ENCODE measurements around the gene FMNL2.
"Not testable (repeated sequence)": the region's sequence is repeated elsewhere in the genome, so short reads cannot be mapped to it uniquely, and the experiment has no call there.

The FMNL2 gene

DNA sequence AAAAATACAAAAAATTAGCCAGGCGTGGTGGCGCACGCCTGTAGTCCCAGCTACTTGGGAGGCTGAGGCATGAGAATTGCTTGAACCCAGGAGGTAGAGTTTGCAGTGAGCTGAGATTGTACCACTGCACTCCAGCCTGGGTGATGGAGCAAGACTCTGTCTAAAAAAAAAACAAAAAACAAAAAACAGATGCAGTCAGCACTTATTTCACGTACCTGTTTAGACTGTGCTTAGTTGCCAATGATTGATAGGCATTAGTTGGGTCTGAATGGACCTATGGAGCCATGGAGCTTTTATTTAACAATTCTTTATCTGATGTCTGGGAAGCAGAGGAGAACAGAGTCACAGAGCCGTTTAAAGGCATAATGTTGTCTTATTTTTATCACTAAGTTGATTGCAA lies 139.5 kb downstream of the FMNL2 start:
- DNase-seq (ENCODE audit: low read depth, low spot score); H3K4me3 ChIP-seq (ENCODE audit: low read length): not testable (repeated sequence)

DNA sequence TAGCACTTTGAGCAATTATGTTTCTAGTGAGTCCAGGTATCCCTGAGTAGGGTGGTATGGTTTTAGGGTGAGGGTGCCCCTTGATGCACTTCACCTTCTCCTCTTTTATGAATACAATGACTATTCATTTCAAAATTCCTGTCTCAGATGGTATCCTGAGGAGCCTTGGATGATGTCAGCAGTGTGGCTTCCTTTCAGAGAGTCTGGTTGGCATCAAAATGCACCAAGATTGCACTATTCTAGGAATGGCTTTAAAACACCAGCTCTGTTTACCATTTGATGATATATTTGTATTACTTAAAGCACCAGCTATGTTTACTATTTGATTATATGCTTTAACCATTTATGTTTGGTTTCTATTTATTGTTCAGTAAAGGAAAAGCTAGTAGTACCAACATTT lies 141.0 kb downstream of the FMNL2 start:
- DNase-seq (ENCODE audit: low read depth, low spot score), result no peak
- no peak overlapping the region for H3K4me3 ChIP-seq (ENCODE audit: low read length)

DNA sequence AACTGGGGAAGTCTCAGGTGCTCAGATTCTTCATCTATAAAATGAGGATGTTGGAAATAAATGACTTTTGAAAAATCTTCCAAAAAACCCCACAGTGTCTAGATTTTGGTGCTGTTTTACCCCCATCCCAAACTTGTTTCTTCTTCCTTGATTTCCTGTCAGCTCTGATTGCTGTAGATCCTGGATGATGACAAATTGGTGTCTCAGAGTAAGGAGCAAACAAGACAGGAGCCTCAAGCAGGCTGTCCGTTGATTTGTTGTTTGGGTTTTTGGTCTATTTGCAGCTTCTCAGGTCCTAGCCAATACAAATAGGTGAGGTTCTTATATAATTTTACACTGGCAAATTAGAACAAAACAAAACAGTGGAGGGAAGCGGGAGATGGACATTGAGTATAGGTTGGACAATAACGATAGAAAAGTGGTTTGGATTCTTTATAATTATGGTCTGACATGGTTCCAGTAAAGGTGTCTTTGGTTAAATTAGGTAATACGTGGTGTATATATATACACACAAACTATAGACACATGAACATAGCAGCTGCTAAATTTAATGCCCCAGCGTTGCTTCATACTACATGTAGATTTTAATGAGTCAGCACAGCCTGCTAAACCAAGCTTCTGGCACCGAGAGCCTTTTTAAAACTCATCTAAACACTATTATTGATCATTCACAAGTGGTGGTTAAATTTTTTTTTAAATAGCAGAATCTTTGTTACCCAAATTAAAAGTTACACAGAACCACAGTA lies 142.5 kb downstream of the FMNL2 start:
- DNase-seq (ENCODE audit: low read depth, low spot score), result no peak
- H3K4me3 ChIP-seq (ENCODE audit: low read length), result no peak overlapping the region

DNA sequence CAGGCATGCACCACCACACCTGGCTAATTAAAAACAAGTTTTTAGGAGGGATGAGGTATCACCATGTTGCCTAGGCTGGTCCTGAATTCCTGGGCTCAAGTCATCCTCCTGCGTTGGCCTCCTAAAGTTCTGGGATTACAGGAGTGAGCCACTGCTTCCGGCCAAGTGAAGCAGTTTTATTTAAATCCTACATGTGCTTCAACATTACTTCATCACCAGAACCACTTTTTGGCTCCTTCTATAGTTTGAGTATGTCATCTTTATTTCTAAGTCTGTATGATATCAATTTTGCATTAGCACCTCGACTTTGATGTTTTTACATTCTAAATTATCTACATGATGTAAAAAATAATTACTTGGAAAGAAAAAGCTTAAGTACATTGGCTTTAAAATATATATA lies 144.3 kb downstream of the FMNL2 start:
- no peak overlapping the region for H3K4me3 ChIP-seq (ENCODE audit: low read length)

DNA sequence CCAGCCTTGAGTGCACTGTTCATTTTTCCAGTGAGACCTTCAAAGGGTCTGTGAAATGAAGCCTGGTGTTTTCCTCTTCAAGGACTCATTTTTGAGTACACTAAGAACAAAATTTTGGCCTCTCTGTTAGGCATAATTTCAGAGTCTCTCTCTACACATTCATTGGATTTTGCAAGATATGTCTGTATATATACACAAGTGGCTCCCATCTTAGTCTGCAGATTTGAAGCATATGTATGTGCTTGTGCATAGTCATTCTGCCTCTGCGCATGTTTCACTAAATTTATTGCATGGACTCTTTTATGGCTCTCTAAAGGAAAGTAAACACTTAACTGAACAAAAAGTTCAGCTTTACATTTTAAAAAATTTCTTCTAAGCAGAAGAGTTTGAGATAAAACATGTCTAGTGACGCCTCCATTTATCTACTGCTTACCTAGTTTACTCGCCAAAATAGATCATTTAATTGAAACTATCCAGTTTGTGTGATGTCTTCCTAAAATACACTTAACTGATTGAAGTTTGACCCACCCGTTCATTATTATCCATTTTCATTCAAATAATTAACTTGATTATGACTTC lies 145.9 kb downstream of the FMNL2 start:
- H3K4me3 ChIP-seq (ENCODE audit: low read length), result no peak overlapping the region
- DNase-seq (ENCODE audit: low read depth, low spot score), result no peak

More for the DNA sequence above, 144.3 kb downstream of the FMNL2 start:
- no peak for DNase-seq (ENCODE audit: low read depth, low spot score)

DNA sequence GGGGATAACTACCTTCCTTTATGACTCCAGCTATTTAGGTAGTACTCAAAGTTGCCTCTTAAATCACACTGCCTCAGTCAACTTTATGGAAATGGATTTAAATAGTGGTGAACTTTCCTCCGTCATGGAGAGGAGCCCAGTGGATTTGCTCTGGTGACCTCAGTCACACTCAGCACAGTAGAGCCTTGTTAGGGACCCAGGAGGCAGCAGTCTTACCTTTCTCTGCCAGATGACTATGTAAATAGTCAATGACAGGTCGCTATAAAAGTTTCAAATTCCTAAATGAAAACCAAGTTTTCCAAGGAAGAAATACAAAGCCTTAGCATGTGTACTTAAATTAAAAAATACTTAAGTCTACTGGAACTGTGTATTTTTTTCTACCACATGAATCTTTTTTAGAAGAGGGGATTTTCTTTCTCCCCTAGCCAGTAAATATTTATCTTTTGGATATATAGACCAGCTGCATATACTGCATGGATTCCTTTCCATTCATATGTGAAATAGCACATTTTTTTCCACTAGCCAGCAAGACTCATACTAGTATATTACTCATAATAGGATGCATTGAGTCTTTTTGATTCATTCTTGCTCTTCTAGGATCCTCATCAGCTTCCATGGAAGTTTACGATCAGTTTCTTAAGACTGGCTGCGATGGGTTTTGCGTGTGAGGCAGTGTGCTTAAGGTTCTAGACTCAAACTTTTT lies 147.1 kb downstream of the FMNL2 start:
- no peak overlapping the region for H3K4me3 ChIP-seq (ENCODE audit: low read length)
- DNase-seq (ENCODE audit: low read depth, low spot score), result no peak

DNA sequence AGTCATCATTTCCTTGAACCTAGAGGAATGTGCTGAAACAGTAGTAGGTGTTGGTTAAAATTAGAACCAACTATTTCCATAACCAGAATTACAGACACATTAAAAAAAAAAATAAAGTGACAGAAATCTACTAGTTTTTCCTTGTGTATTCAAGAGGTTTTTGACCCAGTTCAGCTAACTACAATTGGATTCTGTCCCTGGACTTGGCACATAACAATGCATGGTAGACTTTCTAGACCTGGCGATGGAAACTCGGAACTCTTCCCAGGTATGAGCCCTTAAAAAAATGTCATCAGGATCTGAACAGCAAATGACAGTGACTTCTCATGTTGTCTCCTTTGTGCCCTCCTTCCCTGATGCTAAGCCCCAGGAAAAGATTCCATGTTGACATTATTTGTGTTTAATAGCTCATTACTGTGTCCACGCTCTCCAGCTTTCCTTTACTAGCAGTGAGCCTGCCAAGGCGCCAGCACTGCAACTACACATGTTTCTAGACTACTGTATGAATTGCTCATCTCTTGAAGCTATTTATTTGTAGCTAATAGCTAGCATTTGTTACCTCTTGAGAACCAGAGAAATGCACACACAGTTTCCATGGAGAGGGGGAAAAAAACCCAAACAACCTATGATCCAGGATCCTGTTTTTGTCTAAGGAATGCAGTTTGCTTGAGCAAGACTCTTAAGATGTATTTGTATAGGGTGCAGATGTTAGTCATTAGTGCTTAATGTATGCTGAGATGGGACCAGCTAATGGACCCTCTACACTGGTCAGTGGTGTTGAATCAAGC lies 148.5 kb downstream of the FMNL2 start:
- H3K4me3 ChIP-seq (ENCODE audit: low read length), result no peak overlapping the region
- no peak for DNase-seq (ENCODE audit: low read depth, low spot score)

DNA sequence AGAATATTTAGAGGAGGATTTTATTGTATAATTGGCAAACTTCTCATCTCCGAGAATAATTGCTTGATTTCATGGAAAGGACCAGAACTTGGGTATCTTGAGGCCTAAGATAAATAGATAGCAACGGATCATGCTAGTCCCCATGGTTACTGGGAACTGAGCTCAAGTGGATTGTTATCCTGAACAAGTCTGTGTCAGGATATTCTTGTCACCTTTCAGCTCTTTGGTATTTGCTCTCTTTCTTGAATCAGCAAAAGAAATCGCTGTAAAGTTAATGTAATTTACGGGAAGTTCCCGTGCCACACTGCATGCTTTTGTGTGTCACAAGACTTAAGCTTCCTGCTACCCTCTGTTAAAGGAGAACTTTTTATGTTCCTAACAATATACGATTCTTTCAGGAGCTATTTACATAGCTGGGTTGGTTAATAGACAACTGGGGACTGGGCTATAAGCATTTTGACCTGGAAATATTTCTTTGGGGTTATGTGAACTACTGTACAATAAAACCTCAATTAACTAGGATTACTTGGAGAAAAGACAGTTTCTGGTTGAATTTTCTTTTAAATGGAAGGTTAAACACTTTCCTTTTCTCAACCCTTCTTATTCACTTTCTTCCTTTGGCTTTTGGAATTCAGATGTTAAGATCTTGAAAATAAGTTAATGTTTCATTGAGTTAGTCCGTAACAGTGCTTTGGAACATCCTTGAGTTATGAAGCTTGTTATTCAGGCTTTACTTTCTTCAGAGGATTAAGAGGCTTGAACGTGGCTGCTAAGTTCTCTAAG lies 151.2 kb downstream of the FMNL2 start:
- no peak for DNase-seq (ENCODE audit: low read depth, low spot score)
- no peak overlapping the region for H3K4me3 ChIP-seq (ENCODE audit: low read length)

DNA sequence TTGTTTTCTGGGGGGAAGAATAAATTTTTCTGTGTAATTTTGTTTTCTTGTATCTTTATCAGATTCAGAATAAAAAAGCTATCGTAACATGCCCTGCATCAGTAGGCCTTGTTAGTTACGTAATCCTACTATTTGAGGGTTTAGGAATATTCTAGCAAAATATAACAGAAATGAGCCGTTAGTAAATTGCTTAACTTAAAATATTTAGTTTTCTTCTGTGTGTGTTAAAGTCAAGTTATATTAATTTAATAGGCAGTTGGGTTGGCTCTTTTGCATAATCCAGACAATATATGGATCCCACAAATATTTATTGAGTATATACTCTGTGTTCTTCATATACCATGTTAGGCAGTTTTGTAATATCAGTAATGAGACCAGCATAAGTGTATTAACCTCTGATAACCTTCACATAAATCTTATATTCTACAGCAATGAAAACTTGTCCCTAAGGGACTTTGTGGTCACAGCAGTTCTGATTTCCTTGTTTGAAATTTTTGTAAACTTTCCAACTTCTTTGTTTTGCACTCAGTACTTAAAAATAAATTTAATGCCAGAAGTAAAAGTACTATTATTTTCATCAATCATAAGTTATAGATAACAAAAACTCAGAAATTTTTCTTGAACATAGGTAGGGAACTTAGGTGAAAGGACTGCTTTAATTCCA lies 151.9 kb downstream of the FMNL2 start:
- DNase-seq (ENCODE audit: low read depth, low spot score), result no peak
- no peak overlapping the region for H3K4me3 ChIP-seq (ENCODE audit: low read length)

DNA sequence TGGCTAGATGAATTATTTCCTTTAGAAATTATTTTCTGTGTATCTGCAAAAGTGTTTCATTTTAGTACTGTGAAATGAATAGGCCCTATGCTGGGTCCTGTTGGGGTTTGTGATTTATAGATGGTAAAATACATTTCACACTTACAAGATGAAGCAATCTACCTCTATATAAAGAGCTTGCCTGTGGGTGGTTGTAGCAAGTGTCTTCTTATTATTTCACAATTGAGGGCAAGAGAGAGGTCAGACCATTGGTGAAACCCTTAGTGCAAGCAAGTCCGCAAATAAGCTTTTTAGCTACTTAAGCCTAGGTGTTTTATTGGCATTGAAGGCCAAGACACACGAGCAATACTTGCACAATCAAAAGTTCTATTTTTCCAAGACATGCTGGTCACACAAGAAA lies 153.1 kb downstream of the FMNL2 start:
- no peak overlapping the region for H3K4me3 ChIP-seq (ENCODE audit: low read length)

DNA sequence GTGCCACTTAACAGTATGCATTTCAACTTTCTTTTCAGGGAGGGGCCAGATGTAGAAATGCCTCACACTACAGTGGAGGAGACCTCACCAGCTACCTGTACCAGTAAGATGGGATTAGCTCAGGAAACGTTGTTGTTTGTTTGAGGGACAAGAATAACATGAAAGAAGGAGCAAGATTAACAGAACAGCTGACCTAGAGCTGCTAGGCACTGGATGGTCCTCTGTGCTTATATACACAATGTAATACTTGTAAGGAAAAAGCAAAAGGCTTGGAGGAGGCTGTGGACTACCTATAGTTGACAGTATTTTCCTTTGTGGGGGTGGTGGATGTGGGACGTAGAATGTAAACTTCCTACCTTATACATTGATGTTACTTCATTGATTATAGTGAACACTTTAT lies 154.4 kb downstream of the FMNL2 start:
- H3K4me3 ChIP-seq (ENCODE audit: low read length), result no peak overlapping the region
- no peak for DNase-seq (ENCODE audit: low read depth, low spot score)

More for the DNA sequence above, 153.1 kb downstream of the FMNL2 start:
- DNase-seq (ENCODE audit: low read depth, low spot score), result no peak

DNA sequence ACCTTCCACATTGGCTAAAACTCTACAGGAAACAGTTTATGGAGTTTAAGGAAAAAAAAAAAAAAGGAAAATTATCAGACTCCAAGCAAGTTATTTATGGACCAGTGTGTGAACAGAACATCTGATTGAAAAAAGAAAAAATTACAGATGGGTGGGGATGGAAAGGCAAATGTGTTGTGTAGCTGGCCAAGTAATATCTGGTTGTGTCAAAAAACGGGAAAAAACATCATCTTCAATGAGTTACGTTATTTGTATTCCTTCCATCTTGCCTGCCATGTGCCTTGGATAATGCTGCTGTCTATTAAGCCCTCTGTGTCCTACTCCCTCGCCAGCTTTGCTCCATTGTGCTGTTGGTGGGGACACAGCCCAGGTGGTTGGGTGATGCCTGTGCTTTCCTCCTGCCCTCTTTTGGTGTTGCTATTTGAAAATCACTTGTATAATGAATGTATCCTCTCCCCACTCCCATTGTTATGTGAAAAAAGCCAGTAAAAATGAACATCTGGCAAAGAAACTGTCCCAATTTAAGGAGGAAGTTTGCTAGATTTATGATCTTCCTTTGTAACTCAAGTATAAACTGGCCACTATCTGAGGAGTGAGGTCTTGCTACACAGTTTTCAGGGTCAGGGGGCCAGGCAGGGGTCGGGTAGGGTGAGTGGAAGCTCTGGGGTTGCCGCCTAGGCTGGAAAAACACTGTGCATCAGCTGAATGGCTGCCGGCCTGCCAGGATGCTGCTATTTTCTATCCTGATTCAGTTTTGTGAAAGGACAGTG lies 155.9 kb downstream of the FMNL2 start:
- no peak overlapping the region for H3K4me3 ChIP-seq (ENCODE audit: low read length)
- DNase-seq (ENCODE audit: low read depth, low spot score), result no peak

DNA sequence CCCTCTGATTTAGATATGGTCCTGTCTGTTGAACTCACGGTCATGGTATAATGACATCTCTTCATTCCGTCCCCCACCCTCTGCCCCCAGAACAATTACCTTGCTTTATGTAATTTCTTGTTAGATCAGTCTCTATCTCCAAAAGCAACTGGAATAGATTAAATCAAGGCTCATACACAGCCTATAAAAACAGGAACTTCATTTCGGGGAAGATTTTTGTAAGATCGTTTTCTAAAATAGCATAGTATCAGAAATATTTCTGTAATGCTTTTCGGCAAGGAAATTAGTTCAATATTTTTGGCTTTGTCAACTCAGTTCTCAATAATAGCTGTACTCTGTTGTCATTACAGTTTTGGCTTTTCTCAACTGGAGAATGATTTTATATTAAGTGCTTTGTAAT lies 157.2 kb downstream of the FMNL2 start:
- DNase-seq (ENCODE audit: low read depth, low spot score), result no peak
- no peak overlapping the region for H3K4me3 ChIP-seq (ENCODE audit: low read length)

DNA sequence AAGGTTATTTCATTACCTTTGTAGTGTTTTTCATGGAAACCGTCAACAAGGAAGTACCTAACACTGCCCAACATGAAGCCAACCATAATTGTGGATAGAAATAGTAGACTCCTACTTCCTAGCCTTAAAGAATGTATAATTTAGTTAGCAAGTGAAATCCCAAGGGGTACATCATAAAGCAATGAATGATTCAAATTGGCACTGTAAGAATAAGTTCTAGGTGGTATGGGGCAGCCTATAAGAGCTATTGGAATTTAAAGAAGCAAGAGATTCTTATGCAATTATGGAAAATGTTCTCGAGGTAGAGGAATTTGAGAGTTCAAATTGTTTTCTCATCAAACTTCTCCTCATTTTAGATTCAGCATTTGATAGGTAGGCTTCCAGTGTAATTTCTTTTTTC lies 157.9 kb downstream of the FMNL2 start:
- no peak for DNase-seq (ENCODE audit: low read depth, low spot score)
- H3K4me3 ChIP-seq (ENCODE audit: low read length), result no peak overlapping the region

DNA sequence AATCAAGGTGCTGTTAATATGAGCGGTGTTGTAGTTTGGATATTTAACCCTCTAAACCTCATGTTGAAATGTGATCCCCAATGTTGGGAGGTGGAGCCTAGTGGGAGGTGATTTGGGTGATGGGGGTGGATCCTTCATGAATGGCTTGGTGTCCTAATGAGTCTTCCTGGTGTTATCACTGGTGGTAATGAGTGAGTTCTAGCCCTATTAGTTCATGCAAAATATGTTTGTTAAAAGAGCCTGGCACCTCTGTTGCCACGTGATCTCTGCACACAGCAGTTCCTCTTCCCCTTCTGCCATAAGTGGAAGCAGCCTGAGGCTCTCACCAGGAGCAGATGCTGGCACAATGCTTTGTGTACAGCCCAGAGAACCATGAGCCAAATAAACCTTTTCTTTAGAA lies 158.4 kb downstream of the FMNL2 start:
- DNase-seq (ENCODE audit: low read depth, low spot score), result no peak
- no peak overlapping the region for H3K4me3 ChIP-seq (ENCODE audit: low read length)

DNA sequence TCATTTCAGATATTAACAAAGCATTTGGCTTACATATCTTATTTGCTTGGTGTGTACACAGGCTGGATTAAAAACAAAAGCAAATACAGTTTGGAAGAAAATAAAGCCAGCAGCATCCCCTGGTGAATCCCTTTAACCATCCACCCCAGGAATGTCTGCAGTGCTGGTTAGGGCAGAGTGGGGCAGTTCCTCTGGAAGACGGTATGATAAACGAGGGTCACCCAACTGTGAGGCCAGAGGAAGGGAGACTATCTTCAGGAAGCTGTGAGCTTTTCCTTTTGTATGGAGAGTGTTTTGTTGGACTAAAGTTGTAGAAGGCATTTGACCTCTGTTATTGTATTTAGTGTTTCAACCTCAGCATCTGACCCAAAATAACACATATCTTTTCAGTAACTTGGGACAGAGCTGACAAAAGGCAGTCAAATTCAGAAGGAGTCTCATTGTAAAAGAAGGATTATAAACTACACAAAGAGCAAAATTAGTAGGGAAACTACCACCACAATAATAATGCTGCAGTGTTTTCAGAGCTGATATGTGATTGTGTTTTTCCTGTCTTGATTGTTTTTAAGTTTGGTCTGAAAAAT lies 159.1 kb downstream of the FMNL2 start:
- no peak for DNase-seq (ENCODE audit: low read depth, low spot score)
- no peak overlapping the region for H3K4me3 ChIP-seq (ENCODE audit: low read length)

DNA sequence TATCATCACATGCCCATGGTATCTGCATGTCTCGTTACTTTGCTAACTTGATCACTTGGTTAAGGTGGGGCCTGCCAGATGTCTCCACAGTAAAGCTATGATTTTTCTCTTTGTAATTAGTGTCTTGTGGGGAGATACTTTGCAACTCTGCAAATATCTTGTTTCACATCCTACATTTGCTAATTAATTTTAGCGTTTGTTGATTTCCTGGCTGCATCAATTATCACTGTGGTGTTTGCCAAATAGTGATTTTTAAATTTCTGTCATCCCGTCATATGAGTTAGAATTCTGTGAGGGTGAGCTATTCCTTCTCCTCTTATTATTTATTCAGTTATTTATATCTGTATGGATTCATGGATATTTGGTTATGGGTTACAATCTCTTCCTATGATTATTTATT lies 161.4 kb downstream of the FMNL2 start:
- H3K4me3 ChIP-seq (ENCODE audit: low read length), result no peak overlapping the region
- DNase-seq (ENCODE audit: low read depth, low spot score), result no peak

Data from Jurkat, Clone E6-1 (cell line).